Measurements from ENCODE around the gene DCAF6. TPM values are rescaled to one million over a fixed set of nuclear protein-coding genes. Genes with fewer than 3 reads are reported as not detected.

DCAF6 gene
- total RNA-seq, 1 donor from 2014 or later, result 28.1 TPM

- Mint-ChIP-seq H3K27ac (ENCODE audit: unreplicated experiment) (no peak overlapping the region), H3K4me1 (ENCODE audit: low read depth, unreplicated experiment) (peaks cover 4% of the 10 kb centered on the region), H3K9me3 (ENCODE audit: unreplicated experiment) (peaks cover 1% of the 10 kb centered on the region), H3K36me3 (ENCODE audit: unreplicated experiment) (peaks cover 5% of the 10 kb centered on the region), H3K27me3 (ENCODE audit: unreplicated experiment) (peaks cover 4% of the 10 kb centered on the region), H3K4me3 (ENCODE audit: unreplicated experiment) (no peak overlapping the region)
- TF ChIP-seq, protein P1, sequence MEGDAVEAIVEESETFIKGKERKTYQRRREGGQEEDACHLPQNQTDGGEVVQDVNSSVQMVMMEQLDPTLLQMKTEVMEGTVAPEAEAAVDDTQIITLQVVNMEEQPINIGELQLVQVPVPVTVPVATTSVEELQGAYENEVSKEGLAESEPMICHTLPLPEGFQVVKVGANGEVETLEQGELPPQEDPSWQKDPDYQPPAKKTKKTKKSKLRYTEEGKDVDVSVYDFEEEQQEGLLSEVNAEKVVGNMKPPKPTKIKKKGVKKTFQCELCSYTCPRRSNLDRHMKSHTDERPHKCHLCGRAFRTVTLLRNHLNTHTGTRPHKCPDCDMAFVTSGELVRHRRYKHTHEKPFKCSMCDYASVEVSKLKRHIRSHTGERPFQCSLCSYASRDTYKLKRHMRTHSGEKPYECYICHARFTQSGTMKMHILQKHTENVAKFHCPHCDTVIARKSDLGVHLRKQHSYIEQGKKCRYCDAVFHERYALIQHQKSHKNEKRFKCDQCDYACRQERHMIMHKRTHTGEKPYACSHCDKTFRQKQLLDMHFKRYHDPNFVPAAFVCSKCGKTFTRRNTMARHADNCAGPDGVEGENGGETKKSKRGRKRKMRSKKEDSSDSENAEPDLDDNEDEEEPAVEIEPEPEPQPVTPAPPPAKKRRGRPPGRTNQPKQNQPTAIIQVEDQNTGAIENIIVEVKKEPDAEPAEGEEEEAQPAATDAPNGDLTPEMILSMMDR (IDR thresholded peaks at IDR 0.05; ENCODE audit: partially characterized antibody, unreplicated experiment), result no peak
- no peak for DNase-seq
Observed at GRCh38 chr1:168106274-168106673, 169.8 kb downstream of the DCAF6 start.

DNA sequence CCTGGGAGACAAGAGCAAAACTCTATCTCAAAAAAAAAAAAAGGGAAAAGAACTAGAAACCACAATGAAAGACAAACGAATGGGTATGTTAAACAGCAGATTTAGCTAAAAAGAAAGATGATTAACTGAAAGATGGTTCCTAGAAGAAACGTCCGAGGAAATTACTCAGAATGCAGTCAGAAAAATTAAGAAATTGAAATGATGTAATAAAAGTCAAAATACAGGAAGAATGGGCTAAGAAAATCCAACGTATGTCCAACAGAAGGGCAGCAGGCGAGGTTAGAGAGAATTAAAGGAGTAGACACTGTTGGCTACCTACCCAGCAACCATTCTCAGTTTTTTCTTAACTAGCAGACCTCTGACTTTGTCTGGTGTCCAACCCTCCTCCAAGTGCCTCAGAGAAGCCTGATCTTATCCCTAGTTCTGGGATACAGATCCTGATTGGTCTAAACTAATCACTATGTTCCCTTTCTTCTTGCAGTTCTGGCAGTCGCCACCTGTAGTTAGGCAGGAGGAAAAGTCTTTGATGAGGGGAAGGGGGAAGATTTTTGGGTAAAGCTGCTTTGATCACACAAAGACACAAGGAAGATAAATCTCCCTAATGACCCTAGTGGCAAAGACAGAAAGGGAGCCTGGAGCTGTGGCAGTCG, 174.5 kb downstream of the DCAF6 start:
- H3K9me3 Mint-ChIP-seq (ENCODE audit: unreplicated experiment), result peaks cover 3% of the 10 kb centered on the region
- H3K4me1 Mint-ChIP-seq (ENCODE audit: low read depth, unreplicated experiment), result peaks cover 19% of the 10 kb centered on the region
- TF ChIP-seq, protein P1 (IDR thresholded peaks at IDR 0.05; ENCODE audit: partially characterized antibody, unreplicated experiment), result no peak
- H3K4me3 Mint-ChIP-seq (ENCODE audit: unreplicated experiment), result no peak overlapping the region
- no peak overlapping the region for H3K27ac Mint-ChIP-seq (ENCODE audit: unreplicated experiment)
- no peak for DNase-seq
- peaks cover 2% of the 10 kb centered on the region for H3K27me3 Mint-ChIP-seq (ENCODE audit: unreplicated experiment)
- peaks cover 5% of the 10 kb centered on the region for H3K36me3 Mint-ChIP-seq (ENCODE audit: unreplicated experiment)

GRCh38 chr1:168112673-168113305, 176.3 kb downstream of the DCAF6 start:
- H3K9me3 Mint-ChIP-seq (ENCODE audit: unreplicated experiment), result peaks cover 4% of the 10 kb centered on the region
- TF ChIP-seq, protein P1 (IDR thresholded peaks at IDR 0.05; ENCODE audit: partially characterized antibody, unreplicated experiment), result no peak
- H3K27ac Mint-ChIP-seq (ENCODE audit: unreplicated experiment), result peak overlapping the region; percentile 78
- no peak overlapping the region for H3K4me3 Mint-ChIP-seq (ENCODE audit: unreplicated experiment)
- no peaks in the 10 kb centered on the region for H3K27me3 Mint-ChIP-seq (ENCODE audit: unreplicated experiment)
- peaks cover 5% of the 10 kb centered on the region for H3K36me3 Mint-ChIP-seq (ENCODE audit: unreplicated experiment)
- peaks cover 16% of the 10 kb centered on the region for H3K4me1 Mint-ChIP-seq (ENCODE audit: low read depth, unreplicated experiment)
- no peak for DNase-seq

DNA sequence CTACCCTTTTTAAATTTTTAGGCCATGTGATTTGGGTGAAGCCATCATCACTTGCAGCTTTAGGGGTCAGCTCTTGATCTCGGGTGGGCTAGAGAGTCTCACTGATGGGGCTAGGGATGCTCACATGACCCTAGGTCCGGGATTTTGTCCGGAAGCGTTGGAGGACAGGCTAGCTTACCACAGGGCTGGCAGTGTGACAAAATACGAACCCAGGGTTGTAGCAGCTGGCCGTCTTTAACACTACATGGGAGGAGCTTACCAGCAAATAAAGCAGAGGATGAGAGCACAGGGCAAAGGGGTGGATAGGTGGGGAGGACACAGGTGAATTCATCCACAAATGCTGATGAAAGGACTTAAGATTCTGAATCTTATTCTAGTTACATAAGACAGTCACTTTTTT, 178.4 kb downstream of the DCAF6 start:
- TF ChIP-seq, protein P1 (IDR thresholded peaks at IDR 0.05; ENCODE audit: partially characterized antibody, unreplicated experiment), result no peak
- Mint-ChIP-seq H3K27me3 (ENCODE audit: unreplicated experiment) (no peaks in the 10 kb centered on the region), H3K36me3 (ENCODE audit: unreplicated experiment) (peaks cover 13% of the 10 kb centered on the region), H3K9me3 (ENCODE audit: unreplicated experiment) (peaks cover 6% of the 10 kb centered on the region), H3K4me1 (ENCODE audit: low read depth, unreplicated experiment) (peaks cover 16% of the 10 kb centered on the region), H3K4me3 (ENCODE audit: unreplicated experiment) (peak overlapping the region; percentile 49), H3K27ac (ENCODE audit: unreplicated experiment) (peak overlapping the region; percentile 95)
- no peak for DNase-seq

DNA sequence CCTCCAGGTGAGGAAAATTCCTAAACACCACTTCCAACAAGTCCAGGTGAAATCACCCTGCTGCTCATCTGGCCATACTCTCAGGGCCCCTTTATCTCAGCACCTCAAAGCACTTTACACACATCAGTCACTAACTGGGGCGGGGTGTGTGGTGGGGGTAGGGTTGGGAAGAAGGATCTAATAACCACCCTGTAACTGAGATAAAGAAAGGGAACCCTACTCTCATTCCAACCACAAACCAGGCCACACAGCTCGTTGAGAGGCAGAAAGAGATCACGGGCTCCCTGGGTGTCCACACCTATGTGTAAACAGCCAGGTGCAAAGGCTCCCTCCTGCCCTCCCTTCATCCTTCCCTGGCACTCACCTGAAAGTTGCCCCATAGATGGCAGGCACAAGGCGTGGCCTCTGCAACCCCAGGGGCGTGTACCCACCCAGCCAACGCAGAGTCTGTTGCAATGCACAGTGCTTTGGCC, 179.9 kb downstream of the DCAF6 start:
- no peak for DNase-seq
- H3K9me3 Mint-ChIP-seq (ENCODE audit: unreplicated experiment), result peaks cover 8% of the 10 kb centered on the region
- no peaks in the 10 kb centered on the region for H3K27me3 Mint-ChIP-seq (ENCODE audit: unreplicated experiment)
- H3K27ac Mint-ChIP-seq (ENCODE audit: unreplicated experiment), result peak overlapping the region; percentile 88
- H3K4me3 Mint-ChIP-seq (ENCODE audit: unreplicated experiment), result no peak overlapping the region
- peaks cover 16% of the 10 kb centered on the region for H3K36me3 Mint-ChIP-seq (ENCODE audit: unreplicated experiment)
- peaks cover 16% of the 10 kb centered on the region for H3K4me1 Mint-ChIP-seq (ENCODE audit: low read depth, unreplicated experiment)
- TF ChIP-seq, protein P1 (IDR thresholded peaks at IDR 0.05; ENCODE audit: partially characterized antibody, unreplicated experiment), result no peak
